GM10847 (cell line): ENCODE data around the gene OR5D16.
"Not testable (repeated sequence)": the region's sequence is repeated elsewhere in the genome, so short reads cannot be mapped to it uniquely, and the experiment has no call there.

Experiments used
- POLR2A ChIP-seq: IDR thresholded peaks from 2 replicates; pipeline ENCODE4 v1.6.1; 2011; ENCODE audit not compliant: insufficient read length; ENCODE audit errors: extremely low read depth

OR5D16 gene

DNA sequence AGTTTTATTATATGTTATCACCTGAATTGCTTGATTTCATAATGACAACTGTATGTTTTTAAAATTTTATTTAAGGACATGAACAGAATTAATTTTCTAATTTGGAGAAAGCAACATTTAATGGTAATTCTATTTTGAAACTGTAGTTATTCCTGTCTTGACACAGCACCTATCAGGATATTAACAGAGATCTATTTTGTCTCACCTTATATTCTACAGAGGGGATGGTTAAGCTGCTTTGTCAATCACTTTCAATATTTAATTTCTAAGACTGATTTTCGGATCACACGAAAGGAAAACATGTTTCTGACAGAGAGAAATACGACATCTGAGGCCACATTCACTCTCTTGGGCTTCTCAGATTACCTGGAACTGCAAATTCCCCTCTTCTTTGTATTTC, at the start of gene OR5D16:
Gene OR5D16, plus strand, starts transcription at position 301 of the 400 bp plus-strand sequence. Its CDS starts 0 bp downstream, at position 301.
- no peak for TF ChIP-seq POLR2A

DNA sequence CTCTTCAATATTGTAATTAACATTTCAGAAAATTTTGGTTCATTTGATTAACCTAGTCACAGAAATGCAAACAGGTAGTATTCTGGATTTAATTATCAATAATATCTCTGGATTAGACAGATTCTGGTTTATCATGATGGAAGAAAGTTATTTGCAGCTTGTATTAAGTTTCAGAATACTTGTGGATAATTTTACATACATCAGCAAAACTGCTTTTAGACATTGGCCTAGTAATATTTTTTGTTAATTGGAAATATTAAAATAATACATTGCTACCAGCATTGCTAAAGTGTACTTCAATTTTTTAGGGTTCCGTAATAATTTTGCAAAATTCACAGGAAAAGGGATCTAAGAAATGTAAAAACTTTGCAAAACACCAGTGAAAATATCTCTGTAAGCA, 46.9 kb upstream of the OR5D16 start:
- no peak for TF ChIP-seq POLR2A

DNA sequence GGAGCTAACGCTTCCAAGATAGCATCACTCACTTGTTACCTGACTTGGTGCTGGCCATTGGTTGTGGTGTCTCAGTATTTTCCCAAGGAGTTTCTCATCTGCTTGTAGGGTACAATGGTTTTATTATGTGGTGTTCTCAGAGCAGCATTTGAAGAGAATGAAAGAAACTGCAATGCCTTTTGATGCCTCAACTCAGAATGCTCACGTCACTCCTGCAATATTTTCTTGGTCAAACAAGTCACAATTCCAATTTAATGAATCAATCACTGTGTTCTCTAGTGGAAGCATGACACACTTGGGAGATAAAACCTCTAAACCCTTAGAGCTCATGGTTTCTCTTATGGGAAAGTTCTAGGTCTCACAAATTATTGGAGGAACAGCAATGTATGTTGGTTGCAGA, 45.2 kb upstream of the OR5D16 start:
- no peak for TF ChIP-seq POLR2A

DNA sequence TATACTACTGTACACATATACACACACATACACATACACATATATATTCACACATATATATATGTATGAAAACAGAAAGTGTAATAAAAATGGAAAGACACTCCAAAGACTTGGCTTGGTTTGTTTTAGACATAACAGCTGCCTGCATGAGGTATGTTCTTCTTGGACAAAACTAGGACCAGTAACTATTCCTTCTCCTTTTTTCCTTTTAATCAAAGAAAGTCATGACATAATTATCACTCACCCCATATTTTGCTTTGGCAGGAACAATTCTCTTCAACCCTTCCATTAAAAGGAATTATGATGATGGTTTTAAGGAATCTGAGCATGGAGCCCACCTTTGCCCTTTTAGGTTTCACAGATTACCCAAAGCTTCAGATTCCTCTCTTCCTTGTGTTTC, 43.3 kb upstream of the OR5D16 start, which contains the start of gene OR5D14:
Gene OR5D14, plus strand, starts transcription at position 301 of the 400 bp plus-strand sequence. Its CDS starts 0 bp downstream, at position 301.
- TF ChIP-seq POLR2A, result no peak

DNA sequence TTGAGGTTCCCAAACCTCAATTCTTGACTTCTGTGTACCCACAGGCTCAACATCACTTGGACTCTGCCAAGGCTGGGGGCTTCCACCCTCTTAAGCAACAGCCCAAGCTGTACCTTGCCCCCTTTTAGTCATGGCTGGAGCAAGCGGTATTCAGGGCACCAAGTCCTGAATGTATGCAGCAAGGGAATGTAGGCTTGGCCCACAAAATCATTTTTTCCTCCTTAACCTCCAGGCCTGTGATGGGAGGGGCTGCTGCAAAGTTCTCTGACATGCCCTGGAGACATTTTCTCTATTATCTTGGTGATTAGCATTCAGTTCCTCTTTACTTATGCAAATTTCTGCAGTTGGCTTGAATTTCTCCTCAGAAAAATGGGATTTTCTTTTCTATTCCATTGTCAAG, 32.3 kb upstream of the OR5D16 start:
- TF ChIP-seq POLR2A, result no peak

DNA sequence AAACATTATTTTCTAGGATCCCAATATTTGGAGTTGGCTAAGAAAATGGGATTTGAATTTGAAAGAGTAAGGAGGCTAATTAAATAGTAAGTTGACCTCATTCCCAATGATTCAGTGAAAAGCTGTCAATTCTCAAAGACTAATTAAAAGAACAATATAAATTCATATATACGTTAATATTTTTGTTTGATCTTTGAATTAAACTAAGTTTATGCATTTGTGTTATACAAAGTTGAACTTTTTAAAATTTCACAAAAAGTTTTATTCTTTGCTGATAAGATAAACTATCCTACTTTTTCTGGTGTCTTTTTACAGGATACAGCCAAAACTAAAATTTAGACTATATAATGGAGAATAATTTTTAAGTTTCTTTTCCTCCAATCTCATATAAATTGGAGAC, 27.5 kb upstream of the OR5D16 start, which contains the start of gene OR5L1:
Gene OR5L1, plus strand, starts transcription at position 301 of the 400 bp plus-strand sequence. CDS start 100 bp downstream, outside the sequence.
- no peak for TF ChIP-seq POLR2A

DNA sequence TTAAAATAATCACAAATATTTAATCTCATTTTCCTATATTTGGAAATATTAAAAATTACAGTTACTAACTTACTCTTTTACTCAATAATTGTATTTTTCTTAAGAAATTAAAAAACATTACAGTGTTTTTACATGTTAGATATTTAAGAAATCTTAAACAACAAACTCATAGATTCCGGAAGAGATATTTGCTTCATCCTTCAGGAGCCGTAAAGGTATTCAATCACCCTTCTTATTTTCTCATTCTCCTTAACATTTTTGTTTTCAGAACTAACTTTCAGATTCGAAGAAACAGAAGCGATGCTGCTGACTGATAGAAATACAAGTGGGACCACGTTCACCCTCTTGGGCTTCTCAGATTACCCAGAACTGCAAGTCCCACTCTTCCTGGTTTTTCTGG, 19.2 kb upstream of the OR5D16 start, which contains the start of gene OR5D18:
Gene OR5D18, plus strand, starts transcription at position 301 of the 400 bp plus-strand sequence. Its CDS starts 0 bp downstream, at position 301.
- TF ChIP-seq POLR2A, result no peak

DNA sequence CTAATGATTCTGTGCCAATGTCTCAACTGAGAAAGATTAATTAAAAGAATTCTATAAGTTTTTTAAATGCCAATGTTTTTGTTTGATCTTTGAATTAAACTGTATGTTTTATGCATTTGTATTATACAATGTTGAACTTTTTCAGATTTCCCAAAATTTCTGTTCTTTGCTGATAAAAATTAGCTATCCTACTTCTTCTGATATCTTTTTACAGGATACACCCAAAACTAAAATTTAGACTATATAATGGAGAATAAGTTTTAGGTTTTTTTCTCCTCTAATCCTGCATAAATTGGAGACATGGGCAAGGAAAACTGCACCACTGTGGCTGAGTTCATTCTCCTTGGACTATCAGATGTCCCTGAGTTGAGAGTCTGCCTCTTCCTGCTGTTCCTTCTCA, 11.6 kb upstream of the OR5D16 start, which contains the start of gene OR5L2:
Gene OR5L2, plus strand, starts transcription at position 301 of the 400 bp plus-strand sequence. Its CDS starts 0 bp downstream, at position 301.
- no peak for TF ChIP-seq POLR2A

DNA sequence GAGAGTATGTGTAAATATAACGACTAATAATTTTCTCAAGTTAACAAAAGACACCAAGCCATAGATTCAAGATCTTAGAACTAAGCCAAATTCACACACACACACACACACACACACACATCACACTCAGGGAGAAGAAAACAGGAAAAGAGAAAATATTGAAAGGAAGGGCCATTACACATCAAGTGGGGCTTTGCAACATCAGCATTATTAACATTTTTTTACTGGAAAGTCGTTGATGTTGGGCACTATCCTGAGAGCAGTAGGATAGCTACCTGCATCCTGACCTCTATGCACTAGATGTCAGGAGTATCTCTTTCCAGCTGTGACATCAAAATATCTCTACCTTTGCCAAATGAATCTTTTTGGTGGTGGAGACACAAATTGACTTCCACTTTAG, 8.9 kb downstream of the OR5D16 start:
- TF ChIP-seq POLR2A, result no peak

DNA sequence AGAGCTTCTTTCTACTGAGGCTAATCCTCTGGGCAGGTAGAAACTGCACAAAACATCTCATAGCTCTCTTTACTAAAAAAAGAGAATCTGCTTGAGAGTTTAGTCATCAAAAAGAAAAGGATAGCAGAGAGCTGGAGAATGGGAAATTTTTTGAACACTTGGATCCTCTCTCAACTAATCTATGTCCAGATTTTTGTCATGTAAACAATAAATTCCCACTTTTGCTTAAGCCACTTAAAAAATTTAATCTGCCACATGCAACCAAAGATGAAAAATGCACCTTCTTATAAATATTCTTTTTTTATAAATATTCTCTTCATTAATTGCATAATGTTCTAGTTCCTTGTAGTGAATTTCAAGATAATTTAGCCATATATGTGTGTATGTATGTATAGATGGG, 10.5 kb downstream of the OR5D16 start:
- TF ChIP-seq POLR2A, result no peak

DNA sequence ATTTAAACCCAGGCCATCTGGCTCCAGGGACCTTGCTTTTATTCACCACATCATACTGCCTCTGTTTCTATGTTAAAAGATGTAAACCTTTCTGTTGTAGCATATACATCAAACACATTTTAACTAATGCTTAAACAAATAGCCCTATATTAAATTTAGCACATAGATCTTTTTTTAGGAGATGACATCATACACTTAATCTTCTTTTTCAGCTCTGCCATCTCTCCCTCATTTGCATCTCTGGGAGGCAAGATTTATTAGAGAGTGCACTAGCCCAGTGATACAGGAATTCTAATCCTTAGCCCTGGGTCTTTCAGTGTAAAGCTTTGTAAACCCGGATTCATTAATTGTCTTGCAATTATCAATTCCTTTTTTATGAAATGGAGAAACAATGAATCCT, 13.6 kb downstream of the OR5D16 start:
- TF ChIP-seq POLR2A, result no peak

DNA sequence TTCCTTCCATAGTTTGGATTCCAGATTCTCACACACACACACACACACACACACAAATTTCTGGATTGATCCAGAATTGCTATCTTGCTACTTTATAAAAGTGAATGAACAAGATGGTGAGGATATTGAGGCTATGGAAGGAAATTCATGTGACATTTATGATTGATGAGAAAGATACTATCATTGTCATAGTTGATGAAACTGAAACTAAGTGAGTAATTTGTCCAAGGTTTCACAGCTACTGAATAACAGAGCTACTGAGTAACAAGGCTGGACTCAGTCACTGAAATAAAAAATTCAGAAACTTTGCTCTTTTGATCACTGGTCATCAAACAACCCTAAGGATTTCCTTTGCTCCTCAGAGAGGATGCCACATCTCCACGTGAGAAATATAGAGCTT, 16.2 kb downstream of the OR5D16 start:
- no peak for TF ChIP-seq POLR2A

DNA sequence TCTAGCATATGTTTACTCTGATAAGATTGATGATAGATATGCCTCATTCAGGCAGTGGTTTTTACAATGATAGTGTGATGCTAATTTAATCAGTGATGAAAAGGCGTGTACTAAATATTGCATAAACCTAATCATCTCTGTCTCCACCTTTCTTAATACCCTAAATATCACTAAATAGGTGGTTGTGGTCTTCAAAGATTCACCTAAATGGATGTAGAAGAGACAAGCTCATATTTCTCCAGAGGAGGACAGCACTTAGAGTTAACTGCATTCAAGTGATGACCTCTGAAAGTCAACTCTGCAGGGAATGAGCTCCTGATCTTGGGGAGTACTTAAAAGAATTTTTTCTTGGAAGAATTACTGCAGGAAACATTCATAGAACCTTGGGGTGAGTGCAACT, 44.4 kb downstream of the OR5D16 start, which contains the start of gene TRIM51:
Gene TRIM51, plus strand, starts transcription at position 301 of the 400 bp plus-strand sequence. CDS start 2,132 bp downstream, outside the sequence.
- not testable (repeated sequence) for TF ChIP-seq POLR2A
